ENCODE results near the gene INSM1.
A peak's percentile ranks its signal among the peaks of the same experiment; 100 is the strongest.

The INSM1 gene

DNA sequence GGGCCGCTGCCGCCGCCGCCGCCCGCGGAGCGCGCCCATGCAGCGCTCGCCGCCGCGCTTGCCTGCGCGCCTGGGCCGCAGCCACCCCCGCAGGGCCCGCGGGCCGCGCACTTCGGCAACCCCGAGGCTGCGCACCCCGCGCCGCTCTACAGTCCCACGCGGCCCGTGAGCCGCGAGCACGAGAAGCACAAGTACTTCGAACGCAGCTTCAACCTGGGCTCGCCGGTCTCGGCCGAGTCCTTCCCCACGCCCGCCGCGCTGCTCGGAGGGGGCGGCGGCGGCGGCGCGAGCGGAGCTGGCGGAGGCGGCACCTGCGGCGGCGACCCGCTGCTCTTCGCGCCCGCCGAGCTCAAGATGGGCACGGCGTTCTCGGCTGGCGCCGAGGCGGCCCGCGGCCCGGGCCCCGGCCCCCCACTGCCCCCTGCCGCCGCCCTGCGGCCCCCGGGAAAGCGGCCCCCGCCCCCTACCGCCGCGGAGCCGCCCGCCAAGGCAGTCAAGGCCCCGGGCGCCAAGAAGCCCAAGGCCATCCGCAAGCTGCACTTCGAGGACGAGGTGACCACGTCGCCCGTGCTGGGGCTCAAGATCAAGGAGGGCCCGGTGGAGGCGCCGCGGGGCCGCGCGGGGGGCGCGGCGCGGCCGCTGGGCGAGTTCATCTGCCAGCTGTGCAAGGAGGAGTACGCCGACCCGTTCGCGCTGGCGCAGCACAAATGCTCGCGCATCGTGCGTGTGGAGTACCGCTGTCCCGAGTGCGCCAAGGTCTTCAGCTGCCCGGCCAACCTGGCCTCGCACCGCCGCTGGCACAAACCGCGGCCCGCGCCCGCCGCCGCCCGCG, 730 bp downstream of the INSM1 start:
- H3K36me3 Mint-ChIP-seq = peaks cover 6% of the 10 kb centered on the region
- ATAC-seq = peak; percentile 31
- no peaks in the 10 kb centered on the region for H3K9me3 Mint-ChIP-seq

DNA sequence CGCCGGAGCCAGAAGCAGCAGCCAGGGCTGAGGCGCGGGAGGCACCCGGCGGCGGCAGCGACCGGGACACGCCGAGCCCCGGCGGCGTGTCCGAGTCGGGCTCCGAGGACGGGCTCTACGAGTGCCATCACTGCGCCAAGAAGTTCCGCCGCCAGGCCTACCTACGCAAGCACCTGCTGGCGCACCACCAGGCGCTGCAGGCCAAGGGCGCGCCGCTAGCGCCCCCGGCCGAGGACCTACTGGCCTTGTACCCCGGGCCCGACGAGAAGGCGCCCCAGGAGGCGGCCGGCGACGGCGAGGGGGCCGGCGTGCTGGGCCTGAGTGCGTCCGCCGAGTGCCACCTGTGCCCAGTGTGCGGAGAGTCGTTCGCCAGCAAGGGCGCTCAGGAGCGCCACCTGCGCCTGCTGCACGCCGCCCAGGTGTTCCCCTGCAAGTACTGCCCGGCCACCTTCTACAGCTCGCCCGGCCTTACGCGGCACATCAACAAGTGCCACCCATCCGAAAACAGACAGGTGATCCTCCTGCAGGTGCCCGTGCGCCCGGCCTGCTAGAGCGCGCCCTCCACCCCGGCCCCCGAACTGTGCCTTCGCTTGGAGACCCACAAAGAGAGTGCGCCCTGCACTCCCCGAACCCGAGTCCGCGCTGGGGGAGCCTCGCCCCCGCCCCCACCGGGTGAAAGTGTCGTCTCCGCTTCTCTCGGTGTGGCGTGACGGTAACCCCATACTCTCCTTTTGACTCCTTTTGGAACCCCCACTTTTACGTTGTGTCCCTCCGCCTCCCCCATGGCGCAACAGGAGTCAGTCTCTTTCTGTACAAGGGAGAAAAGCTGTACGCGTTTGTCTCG, 1.6 kb downstream of the INSM1 start:
- no peaks in the 10 kb centered on the region for H3K9me3 Mint-ChIP-seq
- peak; percentile 31 for ATAC-seq

More for the DNA sequence above, 730 bp downstream of the INSM1 start:
- peak in 1 of 2 donors; percentile 62 for DNase-seq (ENCODE audit: low spot score in 2 of 2)
- peaks cover 18% of the 10 kb centered on the region for H3K4me1 Mint-ChIP-seq
- H3K4me3 Mint-ChIP-seq = no peak overlapping the region
- no peak overlapping the region for H3K27ac Mint-ChIP-seq

DNA sequence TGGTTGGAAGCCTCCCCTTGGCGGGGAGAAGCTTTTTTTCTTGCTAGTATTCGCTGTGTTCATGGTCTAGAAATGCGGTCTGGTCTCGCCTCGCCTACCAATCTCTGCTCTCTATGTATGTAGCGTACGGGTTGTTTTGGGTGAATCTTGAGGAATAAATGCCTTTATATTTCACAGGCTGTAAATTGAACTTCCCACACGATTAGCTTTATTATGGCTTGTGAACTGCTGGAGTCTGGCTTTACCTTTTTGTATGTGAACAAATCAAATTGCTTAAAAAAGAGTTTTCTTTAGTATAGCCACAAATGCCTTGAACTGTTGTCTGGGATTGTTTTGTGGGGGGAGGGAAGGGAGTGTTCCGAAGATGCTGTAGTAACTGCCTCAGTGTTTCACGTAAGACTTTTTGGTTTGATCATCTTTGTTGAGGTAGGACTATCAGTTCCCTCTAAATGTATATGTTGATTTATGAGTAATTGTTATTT, 2.2 kb downstream of the INSM1 start:
- ATAC-seq (no peak), DNase-seq (ENCODE audit: low spot score in 2 of 2) (no peak)
- Mint-ChIP-seq H3K4me3 (peak overlapping the region; percentile 52), H3K4me1 (peaks cover 17% of the 10 kb centered on the region), H3K27ac (no peak overlapping the region), H3K9me3 (no peaks in the 10 kb centered on the region), H3K36me3 (peaks cover under 1% of the 10 kb centered on the region)

More for the DNA sequence above, 1.6 kb downstream of the INSM1 start:
- Mint-ChIP-seq H3K4me1 (peaks cover 17% of the 10 kb centered on the region), H3K4me3 (peak overlapping the region; percentile 52), H3K27ac (no peak overlapping the region), H3K36me3 (peaks cover 6% of the 10 kb centered on the region)
- peak in 1 of 2 donors; percentile 65 for DNase-seq (ENCODE audit: low spot score in 2 of 2)

DNA sequence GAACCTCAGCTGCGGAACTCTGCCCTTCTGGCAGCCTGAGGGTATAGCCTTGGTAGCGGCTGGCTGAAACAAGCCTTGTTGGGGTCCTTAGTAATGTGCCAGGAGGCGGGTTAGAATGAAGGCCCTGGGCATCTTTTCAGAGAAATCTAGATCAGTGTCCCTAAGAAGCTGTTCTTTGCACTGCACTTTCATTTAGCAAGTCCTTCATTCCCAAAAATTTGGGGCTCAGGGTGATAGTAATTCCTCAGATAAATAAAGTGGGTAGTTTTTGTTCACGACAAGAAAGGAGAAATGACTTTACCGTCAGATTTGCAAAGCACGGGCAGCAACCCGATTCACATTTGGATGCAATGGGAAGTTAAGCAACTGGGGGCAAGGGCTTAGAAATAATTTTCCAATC, 3.2 kb downstream of the INSM1 start:
- Mint-ChIP-seq H3K36me3 (no peaks in the 10 kb centered on the region), H3K27ac (no peak overlapping the region), H3K4me1 (peaks cover 17% of the 10 kb centered on the region), H3K9me3 (no peaks in the 10 kb centered on the region), H3K4me3 (no peak overlapping the region)
- ATAC-seq (no peak), DNase-seq (ENCODE audit: low spot score in 2 of 2) (no peak)

DNA sequence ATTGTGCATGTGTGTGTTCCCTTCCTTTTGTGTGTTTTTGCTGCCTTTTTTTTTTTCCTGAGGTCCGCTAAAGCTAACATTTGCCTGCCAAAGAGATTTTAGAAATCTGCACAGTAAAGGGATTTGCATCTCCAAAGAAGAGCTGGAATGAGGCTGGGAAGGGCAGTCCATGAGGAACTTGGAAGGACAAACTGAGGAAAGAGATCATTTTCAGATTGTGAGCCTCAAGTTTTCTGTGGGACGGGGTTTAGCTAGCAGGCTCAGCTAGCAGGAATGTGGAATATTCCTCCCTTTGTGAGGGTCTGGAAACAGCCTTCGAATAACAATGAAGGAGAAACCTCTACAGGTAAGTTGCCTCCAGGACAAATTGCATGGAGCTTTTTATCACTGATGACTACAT, 3.8 kb downstream of the INSM1 start:
- no peaks in the 10 kb centered on the region for H3K9me3 Mint-ChIP-seq
- no peaks in the 10 kb centered on the region for H3K36me3 Mint-ChIP-seq
- peaks cover 11% of the 10 kb centered on the region for H3K4me1 Mint-ChIP-seq
- no peak for DNase-seq (ENCODE audit: low spot score in 2 of 2)
- no peak for ATAC-seq
- H3K27ac Mint-ChIP-seq = no peak overlapping the region
- H3K4me3 Mint-ChIP-seq = no peak overlapping the region

DNA sequence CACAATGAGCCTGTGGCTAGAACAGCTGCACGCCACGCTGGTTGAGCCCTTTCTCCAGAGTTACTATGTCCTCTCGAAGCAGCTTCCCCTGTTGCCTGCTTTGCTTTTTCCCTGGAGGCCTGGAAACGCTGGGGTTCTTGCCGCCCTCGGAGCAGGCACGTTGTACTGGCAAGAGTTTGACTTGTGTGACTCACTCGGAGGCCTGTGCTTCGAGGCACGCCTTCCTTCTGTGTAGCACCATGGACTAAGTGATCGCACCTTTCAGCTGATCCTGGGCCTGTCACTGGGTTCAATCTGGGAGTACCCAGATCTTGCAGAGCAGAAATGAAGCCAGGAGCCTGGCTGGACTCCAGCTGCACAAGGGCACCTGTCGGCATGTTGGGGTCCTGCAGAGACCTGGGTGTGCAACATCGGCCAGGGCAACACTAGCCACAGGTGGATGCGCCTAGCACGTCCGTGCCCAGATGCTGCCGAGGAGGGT, 5.2 kb downstream of the INSM1 start:
- DNase-seq (ENCODE audit: low spot score in 2 of 2) = no peak
- ATAC-seq = no peak
- H3K4me1 Mint-ChIP-seq = peaks cover 6% of the 10 kb centered on the region

DNA sequence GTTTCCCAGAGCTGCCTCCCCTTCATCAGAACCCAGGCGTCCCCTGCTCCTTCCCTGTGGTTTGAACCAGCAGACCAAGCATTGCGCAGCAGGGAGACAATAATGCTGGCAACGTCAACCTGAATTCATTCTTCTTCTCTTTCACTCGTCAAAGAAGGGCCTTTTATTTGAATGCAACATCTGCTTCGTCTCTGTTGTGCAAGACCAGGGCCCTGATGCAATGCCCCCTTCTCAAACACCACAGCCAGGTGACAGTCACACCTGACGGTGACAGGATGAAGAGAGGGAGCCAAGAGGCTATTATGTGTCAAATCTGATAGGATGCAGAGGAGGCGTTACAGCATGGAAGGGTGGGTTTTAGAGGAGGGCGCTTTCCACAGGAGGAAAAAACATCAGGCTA, 8.0 kb downstream of the INSM1 start:
- Mint-ChIP-seq H3K27ac (no peak overlapping the region), H3K36me3 (no peaks in the 10 kb centered on the region), H3K4me3 (no peak overlapping the region), H3K4me1 (no peaks in the 10 kb centered on the region), H3K9me3 (no peaks in the 10 kb centered on the region)
- ATAC-seq (no peak), DNase-seq (ENCODE audit: low spot score in 2 of 2) (no peak)

More for the DNA sequence above, 5.2 kb downstream of the INSM1 start:
- Mint-ChIP-seq H3K9me3 (no peaks in the 10 kb centered on the region), H3K27ac (no peak overlapping the region), H3K4me3 (no peak overlapping the region), H3K36me3 (no peaks in the 10 kb centered on the region)

DNA sequence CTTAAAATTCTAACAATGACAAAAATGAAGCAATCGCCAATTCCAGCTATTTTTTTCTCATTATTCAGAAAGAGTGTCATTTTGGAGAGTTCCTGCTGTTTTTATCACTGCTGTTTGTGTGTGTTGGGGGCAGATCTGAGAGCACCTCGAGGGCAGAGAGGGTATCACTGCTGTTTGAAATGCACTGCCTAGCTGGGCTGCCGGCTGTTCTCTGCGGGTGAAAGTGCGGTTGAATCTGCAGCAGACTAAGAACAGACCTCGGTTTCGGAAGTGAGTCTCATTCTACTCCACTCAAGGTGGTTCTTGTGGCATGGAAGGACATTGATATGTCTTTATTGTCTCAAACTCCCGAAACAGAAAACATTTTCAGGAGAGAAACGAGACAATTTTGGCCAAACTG, 18.3 kb downstream of the INSM1 start:
- H3K4me3 Mint-ChIP-seq = no peak overlapping the region
- no peaks in the 10 kb centered on the region for H3K36me3 Mint-ChIP-seq
- H3K9me3 Mint-ChIP-seq = no peaks in the 10 kb centered on the region
- DNase-seq (ENCODE audit: low spot score in 2 of 2) (no peak), ATAC-seq (no peak)
- no peaks in the 10 kb centered on the region for H3K4me1 Mint-ChIP-seq
- no peak overlapping the region for H3K27ac Mint-ChIP-seq

DNA sequence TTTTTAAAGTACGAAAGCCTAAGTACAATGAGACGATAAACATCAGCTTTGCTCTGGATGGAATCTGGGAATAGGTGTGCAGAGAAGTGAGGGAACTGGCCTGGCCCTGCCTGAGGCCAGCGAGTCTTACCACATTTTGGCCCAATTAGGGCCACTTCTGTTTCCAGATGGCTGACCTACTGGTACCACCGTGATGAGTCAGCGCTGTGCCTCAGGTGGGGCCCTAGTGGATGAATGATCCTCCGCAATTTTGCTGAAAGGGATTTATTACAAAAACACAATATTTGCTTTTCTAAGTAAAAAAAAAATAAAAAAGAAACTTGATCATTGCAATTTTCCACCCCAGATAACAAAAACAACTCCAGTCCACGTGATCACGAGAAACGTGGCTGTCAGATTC, 22.5 kb downstream of the INSM1 start:
- Mint-ChIP-seq H3K36me3 (peaks cover 6% of the 10 kb centered on the region), H3K27ac (no peak overlapping the region), H3K4me1 (no peaks in the 10 kb centered on the region), H3K4me3 (no peak overlapping the region), H3K9me3 (no peaks in the 10 kb centered on the region)
- DNase-seq (ENCODE audit: low spot score in 2 of 2) = no peak
- no peak for ATAC-seq

DNA sequence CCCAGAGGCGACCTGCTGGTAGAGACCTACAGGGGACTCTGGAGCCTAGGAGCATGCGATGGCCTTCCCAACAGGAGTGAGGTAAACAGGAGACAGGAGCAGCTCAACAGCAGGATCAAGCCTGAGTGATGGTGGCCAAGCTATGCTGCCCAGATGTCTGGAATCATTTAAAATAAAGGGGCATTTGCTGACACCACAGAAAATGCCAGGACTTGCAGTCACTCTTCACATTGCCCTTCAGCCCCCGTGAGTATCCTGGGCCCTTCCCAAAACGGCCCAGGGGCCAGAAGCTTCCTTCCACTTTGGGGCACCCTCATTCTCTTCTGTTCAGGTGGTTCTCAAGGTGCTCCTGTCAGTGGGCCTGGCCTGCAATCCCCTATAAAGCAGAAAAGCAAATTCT, 23.2 kb downstream of the INSM1 start:
- ATAC-seq = no peak
- peaks cover 6% of the 10 kb centered on the region for H3K36me3 Mint-ChIP-seq
- H3K27ac Mint-ChIP-seq = no peak overlapping the region
- H3K4me1 Mint-ChIP-seq = no peaks in the 10 kb centered on the region
- H3K4me3 Mint-ChIP-seq = no peak overlapping the region
- no peak for DNase-seq (ENCODE audit: low spot score in 2 of 2)
- no peaks in the 10 kb centered on the region for H3K9me3 Mint-ChIP-seq

DNA sequence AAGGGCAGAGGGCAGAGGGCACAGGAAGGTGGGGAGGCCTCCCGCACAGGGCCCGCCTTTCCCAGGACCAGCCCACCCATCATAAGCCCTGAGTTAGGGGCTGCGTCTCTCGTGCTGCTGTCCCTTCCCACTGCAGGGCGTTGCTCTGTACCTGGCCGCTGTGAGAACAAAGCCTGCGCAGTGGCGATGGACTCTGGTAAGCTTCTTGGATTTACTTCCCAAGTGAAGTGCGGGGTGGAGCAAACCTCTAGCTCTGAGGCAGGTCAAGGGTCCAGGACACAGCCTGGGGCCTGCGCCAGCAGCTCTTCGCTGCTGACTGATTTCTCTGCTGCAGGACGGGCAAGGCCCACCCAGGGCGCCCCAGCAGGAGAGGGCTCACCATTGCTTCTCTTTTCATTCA, 23.9 kb downstream of the INSM1 start:
- H3K9me3 Mint-ChIP-seq = no peaks in the 10 kb centered on the region
- no peaks in the 10 kb centered on the region for H3K4me1 Mint-ChIP-seq
- H3K36me3 Mint-ChIP-seq = peaks cover 6% of the 10 kb centered on the region
- ATAC-seq (peak; percentile 19), DNase-seq (ENCODE audit: low spot score in 2 of 2) (no peak)
- no peak overlapping the region for H3K27ac Mint-ChIP-seq
- no peak overlapping the region for H3K4me3 Mint-ChIP-seq

DNA sequence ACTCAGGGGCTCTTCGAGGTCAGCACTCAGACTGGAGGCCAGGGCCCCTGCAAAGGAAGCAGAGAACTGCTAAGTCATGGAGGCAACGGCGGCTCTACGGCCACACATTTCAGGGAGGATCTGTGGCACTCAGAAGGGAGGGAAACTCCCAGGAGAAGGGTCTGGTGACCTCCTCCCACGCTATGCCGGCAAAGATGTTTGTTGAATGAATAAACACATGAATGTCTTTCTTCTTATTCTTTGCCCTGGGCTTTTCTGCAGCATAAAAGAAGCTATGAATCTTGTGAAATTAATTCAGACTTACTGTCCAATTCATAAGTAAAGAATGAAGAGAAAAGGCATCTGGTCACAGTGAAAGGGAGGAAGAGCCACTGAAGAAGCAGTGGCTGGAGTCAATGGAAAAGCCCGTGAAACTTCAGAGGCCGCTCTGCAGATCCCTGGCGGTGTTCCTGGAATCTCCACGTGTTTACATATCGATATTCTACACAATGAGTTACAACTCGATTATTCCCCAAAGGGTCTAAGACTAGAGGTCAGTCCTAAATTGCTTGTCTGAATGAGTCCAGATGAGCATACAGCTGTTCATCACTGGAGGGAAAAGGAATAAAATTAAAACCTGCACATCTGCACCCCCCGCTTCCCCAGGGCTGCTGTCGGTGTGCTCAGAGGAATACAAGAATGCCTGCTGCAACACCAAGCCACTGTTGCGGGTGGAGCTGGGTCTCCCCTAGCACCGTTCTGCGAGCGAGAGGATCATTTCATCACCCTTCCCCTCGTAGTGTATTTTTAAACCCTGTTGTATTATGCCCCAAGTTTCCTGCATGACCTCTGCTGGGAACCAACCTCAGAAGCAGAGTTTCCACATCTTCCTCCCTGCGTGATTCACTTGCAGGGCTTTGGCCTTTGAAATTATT, 25.6 kb downstream of the INSM1 start:
- no peak overlapping the region for H3K27ac Mint-ChIP-seq
- DNase-seq (ENCODE audit: low spot score in 2 of 2) (no peak), ATAC-seq (no peak)
- H3K9me3 Mint-ChIP-seq = no peaks in the 10 kb centered on the region
- H3K4me3 Mint-ChIP-seq = no peak overlapping the region
- H3K4me1 Mint-ChIP-seq = no peaks in the 10 kb centered on the region
- peaks cover 6% of the 10 kb centered on the region for H3K36me3 Mint-ChIP-seq

DNA sequence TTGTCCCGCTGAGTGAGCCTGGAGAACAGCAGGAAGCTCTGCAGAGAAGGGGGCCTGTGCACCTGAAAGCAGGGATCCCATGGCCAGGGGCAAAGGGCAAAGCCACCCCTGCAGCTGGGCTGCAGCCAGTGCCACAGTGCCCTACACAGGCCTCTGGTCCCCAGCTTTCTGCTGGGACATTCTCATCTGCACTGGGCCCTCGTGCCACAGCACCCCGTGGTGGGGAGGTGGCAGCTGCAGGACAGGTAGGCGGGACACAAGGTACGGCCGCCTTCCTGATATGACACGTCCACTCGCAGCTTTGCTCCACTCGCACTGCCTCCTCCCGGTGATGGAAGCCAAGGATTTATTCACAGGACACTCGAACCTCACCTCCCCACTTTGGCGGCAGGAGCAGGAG, 27.2 kb downstream of the INSM1 start:
- DNase-seq (ENCODE audit: low spot score in 2 of 2) = no peak

DNA sequence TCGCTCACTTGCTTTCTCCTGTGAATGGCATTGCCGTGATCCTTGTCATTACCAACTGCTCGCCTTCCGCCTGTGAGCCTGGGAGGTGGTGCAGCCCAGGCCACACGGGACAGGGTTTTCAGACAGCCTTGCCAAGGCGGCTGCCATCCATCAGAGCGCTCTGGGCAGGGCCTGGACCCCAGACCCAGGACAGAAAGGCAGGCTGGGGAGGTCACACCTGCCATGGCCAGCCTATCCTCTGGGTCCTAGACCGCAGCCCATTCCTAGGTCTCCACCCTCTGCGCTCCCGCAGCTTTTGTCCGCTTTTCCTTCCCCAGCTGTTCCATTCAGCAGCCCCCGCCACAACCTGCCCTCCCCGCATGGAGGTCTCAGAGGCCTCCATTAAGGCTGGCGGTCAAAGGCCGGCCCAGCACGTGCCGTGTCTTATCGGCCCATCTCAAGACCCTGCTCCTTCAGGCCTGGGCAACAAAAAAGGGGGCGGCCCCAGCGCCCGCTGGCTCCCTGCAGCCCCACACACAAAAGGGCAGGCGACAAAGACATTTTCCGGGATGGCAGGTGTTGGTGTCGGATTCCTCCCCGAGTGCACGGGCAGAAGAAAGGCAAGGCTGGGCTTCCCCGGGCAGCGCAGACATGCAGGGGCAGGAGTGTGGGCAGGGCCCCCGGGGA, 28.1 kb downstream of the INSM1 start:
- ATAC-seq = no peak
- H3K36me3 Mint-ChIP-seq = peaks cover 6% of the 10 kb centered on the region
- no peak overlapping the region for H3K4me3 Mint-ChIP-seq

More for the DNA sequence above, 27.2 kb downstream of the INSM1 start:
- no peaks in the 10 kb centered on the region for H3K9me3 Mint-ChIP-seq
- no peak overlapping the region for H3K4me3 Mint-ChIP-seq
- H3K27ac Mint-ChIP-seq = no peak overlapping the region
- H3K36me3 Mint-ChIP-seq = peaks cover 6% of the 10 kb centered on the region
- ATAC-seq = no peak
- H3K4me1 Mint-ChIP-seq = no peaks in the 10 kb centered on the region

More for the DNA sequence above, 28.1 kb downstream of the INSM1 start:
- H3K9me3 Mint-ChIP-seq = no peaks in the 10 kb centered on the region
- no peak overlapping the region for H3K27ac Mint-ChIP-seq
- H3K4me1 Mint-ChIP-seq = no peaks in the 10 kb centered on the region
- DNase-seq (ENCODE audit: low spot score in 2 of 2) = no peak
